Jurkat, Clone E6-1 (cell line): ENCODE data around the gene CUBN.

Source experiments
- DNase-seq: peaks from one replicate; pipeline ENCODE4 v3.0.0-alpha.2; 2011; ENCODE audit warnings: low read depth, low spot score
- H3K4me3 ChIP-seq: 2 replicates; pipeline ENCODE4 v1.5.1; 2011; ENCODE audit warnings: mild to moderate bottlenecking, low read length, control low read depth, moderate library complexity

CUBN gene

DNA sequence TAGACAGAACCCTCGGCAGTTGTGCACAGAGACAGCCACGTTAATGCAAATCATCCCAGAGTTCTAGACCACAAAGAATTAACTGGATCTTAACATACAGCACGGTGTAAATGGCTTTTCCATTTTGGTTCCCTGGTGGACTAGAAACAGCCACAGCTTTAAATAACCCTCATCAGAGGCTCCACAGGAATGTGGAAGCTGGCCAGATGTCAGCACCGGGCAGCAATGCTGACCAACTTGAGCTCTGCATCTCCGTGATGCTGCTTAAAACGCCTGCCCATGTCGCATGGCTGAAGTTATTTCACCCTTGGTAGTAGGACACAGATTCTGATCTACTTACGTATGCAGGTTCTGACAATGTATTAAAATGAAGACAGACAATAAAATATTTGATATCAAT lies 336.9 kb downstream of the CUBN start:
- no peak for DNase-seq
- H3K4me3 ChIP-seq, result no peak overlapping the region

DNA sequence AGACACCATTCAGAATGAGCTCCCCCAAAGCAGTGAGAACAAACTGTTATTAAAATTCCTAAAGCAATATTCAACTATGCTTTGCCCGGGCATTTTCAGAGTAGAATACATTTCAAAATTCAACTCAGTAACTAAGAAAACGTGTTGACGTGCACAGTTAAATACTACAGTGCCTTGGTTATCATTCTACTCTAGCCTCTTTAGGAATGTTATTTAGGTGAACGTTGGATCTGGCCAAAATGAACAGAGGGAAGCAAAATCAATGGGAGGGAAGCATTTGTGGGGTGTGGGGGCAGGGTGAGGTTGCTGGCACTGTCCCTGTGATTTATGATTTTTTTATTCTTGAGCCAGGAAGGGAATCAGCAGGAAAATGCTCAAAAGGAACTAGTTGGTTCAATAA lies 339.8 kb downstream of the CUBN start:
- no peak for DNase-seq
- H3K4me3 ChIP-seq, result no peak overlapping the region

DNA sequence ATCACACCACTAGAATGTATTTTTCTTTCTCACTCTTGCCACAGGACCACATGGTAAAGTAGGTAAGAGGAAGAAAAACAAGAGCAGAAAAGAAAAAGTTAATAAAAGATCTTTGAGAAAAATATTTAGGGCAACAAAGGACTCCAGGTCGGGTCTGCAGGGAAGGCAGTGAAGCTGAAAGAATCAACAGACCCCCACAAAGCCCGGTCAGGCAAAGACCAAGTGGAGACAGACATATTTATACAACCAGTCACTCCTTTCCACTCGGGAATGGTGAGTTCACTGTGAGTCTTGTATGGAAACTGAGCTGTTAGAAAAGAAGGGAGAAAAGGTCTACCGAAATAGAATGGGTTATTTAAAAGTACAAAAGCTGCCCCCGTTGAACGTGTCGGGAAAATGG lies 340.4 kb downstream of the CUBN start:
- no peak overlapping the region for H3K4me3 ChIP-seq
- no peak for DNase-seq

DNA sequence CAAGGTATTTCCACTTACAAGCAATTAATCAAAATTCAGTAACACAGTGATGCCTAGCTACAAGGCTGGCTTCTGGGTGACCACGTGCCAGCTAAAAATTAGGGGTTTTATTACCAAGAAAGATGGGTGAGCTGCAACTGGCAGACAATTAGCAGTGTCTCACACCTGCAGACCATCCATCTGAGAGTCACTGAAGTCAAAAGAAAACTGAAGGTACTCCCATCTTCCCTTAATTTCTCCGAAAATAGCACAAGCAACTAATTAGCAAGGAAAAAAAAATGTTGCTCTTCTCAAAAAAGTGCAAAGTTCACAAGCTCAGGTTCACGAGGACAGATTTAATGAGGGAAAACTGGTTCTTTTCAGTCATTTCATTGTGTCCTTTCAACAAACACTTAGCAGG lies 340.8 kb downstream of the CUBN start:
- DNase-seq, result no peak
- no peak overlapping the region for H3K4me3 ChIP-seq

DNA sequence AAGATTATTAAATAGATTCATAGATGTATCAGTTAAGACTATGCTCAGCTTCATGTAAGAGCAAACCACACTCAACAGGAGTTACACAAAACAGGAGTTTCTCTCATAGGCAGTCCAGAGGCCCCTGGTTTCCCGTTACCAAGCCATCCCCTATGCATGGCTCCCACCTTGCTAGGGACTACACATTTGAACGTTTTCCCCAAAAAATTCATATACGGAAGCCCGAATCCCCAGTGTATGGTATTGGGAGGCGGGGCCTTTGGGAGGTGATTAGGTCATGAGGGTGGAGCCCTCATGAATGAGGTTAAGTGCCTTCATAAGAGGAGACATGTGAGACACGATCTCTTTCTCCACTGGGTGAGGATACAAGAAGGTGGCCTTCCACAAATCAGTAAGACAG lies 341.5 kb downstream of the CUBN start:
- H3K4me3 ChIP-seq, result no peak overlapping the region
- no peak for DNase-seq

DNA sequence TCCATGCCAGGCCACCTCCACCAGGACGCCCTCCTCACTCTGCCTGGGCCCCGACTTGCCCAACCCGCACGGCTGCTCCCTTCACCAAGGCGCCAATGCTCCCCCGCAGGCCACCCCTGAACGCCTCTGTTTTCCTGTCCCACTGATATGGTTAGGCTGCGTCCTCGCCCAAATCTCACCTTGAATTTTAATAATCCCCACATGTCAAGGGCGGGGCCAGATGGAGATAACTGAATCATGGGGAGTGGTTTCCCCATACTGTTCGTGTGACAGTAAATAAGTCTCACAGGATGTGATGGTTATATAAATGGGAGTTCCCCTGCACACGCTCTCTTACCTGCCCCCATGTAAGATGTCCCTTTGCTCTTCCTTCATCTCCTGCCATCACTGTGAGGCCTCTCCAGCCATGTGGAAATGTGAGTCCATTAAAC lies 342.2 kb downstream of the CUBN start:
- DNase-seq, result no peak
- H3K4me3 ChIP-seq, result no peak overlapping the region

DNA sequence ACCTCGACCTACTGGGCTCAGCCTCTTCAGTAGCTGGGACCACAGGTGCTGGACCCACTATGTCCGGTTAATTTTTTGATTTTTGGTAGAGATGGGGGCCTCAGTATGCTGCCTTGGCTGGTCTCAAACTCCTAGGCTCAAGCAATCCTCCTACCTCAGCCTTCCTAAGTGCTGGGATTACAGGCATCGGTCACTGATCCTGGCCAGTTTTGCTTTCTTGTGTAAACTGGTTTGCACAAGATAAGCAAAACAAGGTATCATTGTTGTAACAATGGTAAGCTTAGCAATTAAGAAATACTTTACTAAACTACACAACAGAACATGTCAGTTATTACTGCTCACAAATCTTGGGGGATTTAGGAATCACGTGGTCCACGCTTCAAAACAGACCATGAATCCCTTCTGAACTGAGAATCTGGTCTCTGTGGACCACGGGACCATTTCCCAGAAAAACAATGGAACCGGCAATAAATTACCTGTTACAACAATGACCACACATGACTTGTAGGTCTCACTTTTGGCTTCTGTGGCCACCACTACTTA lies 349.2 kb downstream of the CUBN start:
- no peak overlapping the region for H3K4me3 ChIP-seq
- DNase-seq, result no peak

DNA sequence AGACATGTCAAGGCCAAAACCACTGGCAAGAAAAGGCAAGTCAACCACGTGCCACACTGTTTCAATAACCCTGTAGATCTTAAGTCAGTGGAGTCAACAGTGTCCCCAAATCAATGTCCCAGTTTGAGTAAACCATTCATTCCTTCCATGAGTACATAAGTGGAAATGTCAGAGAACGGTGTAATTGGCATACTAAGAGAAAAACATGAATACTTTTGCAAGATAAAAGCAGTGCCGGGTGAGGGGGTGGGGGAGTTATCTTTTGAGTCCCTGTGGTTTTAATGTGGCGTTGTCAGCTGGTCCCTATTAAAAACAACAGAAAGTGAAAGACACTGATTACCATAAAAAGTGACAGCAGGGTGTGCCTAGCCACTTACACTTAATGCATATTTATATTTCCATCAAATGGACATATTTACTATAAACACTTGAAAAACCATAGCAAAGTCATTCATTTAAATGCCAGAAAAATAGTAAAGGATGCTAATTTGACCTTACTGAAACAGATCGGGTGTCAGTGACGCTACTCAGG lies 350.2 kb downstream of the CUBN start:
- peak; percentile 17 for DNase-seq
- no peak overlapping the region for H3K4me3 ChIP-seq

DNA sequence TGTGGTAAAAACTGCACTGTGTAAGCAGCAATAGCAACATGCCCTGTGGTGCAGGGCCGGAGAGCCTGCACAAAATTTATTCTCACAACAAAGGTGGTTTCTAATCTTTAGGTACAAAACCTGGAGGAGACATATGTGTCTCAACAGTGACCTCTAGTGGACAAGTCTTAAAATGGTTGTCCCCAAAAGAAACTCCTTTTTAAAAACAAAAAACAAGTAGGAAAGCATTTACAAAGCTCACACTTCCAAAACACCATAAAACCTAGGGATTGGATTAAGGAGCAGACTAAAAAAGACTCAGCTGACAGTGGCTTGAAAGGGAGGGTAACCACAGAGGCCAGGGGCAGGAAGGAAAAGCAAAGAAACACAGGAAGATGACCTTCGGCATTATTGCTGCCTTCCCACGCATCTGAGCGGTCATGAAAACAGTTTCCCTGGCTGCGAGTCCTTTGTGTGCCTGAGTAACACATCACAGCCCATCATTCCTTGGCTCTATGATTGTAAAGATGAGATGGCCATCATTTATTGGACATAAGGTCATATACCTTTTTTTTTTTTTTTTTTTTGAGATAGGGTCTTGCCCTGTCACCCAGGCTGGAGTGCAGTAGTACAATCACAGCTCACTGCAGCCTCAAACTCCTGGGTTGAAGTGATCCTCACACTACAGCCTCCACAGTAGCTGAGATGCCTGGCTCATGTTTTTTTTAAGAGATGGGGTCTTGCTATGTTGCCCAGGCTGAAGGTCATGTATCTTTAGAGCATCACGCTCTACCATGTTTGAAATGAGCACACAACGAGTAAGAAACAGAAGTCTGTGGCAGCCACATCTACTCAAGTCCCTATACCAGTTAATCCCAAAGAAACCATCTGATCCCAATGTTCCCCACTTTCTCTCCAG lies 351.9 kb downstream of the CUBN start:
- no peak overlapping the region for H3K4me3 ChIP-seq
- DNase-seq, result peak; percentile 63

DNA sequence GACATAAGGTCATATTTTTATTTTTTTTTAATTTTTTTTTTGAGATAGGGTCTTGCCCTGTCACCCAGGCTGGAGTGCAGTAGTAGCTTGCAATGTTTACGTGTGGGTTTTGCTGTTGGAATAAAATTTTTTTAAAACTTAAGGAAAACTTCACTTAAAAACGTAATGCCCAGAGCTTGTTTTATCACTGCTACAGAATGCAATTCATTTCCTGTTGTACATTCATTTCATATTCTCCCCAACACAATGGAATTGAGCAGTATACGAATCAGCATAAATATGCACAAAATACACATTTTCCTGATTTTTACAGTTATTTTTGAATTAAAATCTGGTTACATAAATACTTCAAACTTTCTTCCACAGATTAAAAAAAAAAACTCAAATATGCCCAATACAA lies 352.7 kb downstream of the CUBN start:
- DNase-seq, result no peak

More for the DNA sequence above, 352.7 kb downstream of the CUBN start:
- H3K4me3 ChIP-seq, result no peak overlapping the region
